Measurements from ENCODE around the gene TRIAP1.

Gene TRIAP1

DNA sequence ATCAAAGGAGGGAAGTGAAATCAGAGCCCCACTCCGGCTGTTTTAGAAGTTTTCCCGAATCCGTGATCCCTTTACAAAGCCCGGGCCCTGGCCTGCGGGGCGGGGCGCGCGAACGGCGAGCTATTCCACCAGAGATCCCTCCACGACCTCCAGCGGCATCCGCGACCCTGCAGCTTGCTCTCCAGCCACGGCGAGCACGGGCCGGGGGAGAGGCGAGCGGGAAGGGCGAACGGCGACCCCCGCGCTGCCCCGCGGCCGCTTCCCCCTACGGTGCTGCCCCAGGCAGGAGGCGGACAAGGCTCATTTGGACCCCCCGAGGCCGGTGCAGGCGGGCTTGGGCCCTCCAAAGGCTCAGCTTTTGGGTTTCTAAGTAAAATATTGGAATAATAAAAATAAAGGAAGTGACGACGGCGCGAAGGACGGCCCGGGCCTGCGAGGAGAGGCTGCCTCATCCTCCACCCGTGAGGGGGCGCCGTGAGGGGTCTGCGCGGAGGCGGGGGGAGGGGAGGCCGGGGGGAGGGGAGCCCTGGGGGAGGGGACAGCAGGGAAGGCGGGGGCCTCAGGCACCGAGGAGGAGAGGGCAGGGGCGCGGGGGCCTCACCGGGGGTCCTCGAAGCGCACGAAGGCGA lies 22.8 kb upstream of the TRIAP1 start:
- peak overlapping the region; percentile 57 for H3K4me3 ChIP-seq (ENCODE audit: low read length)
- no peak for DNase-seq (ENCODE audit: low read depth)
- TF ChIP-seq, protein P1, sequence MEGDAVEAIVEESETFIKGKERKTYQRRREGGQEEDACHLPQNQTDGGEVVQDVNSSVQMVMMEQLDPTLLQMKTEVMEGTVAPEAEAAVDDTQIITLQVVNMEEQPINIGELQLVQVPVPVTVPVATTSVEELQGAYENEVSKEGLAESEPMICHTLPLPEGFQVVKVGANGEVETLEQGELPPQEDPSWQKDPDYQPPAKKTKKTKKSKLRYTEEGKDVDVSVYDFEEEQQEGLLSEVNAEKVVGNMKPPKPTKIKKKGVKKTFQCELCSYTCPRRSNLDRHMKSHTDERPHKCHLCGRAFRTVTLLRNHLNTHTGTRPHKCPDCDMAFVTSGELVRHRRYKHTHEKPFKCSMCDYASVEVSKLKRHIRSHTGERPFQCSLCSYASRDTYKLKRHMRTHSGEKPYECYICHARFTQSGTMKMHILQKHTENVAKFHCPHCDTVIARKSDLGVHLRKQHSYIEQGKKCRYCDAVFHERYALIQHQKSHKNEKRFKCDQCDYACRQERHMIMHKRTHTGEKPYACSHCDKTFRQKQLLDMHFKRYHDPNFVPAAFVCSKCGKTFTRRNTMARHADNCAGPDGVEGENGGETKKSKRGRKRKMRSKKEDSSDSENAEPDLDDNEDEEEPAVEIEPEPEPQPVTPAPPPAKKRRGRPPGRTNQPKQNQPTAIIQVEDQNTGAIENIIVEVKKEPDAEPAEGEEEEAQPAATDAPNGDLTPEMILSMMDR (IDR thresholded peaks at IDR 0.05; ENCODE audit: insufficient read depth, low read depth, low read length, missing control alignments), result no peak

DNA sequence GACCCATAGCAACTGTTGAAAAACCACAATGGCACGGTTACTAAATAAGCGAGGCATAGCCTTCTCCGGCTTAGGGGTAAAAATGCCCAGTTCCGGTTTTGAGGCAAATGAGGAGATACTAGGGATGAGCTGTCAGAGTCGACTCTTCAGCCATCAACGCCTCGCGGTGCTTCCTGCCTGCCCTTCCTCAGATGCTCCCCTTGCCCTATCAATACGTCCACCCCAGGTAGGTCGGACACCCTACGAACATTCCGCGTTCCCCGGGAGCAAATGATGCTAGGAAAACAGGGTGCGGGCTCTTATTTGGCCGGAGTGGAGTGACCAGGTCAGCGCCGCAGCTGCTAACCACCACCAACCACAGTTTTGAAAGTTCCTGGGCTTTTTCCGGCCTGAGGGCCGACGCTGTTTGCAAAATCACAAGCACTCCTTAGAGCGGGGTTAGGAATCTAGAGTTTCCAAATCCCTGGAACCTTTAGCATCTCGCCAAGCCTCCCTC lies 22.2 kb upstream of the TRIAP1 start:
- TF ChIP-seq, protein P1 (IDR thresholded peaks at IDR 0.05; ENCODE audit: insufficient read depth, low read depth, low read length, missing control alignments), result no peak
- peak; percentile 40 for DNase-seq (ENCODE audit: low read depth)

DNA sequence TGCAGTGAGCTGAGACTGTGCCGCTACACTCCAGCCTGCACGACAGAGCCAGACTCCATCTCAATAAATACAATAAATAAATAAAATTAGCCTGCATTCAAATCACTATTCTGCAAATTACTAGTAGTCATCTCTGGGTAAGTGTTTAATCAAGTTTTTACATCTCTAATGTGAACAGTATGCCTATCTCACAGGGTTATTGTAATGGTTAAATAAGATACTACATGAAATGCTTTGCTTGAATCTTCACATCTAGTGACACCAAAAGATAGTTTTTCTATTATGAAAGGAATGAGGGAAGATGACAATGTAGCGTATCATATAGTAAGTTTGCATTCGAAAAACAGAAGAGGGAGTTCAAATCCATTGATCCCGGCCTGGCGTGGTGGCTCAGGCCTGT lies 21.3 kb upstream of the TRIAP1 start:
- TF ChIP-seq, protein P1 (IDR thresholded peaks at IDR 0.05; ENCODE audit: insufficient read depth, low read depth, low read length, missing control alignments), result no peak
- no peak for DNase-seq (ENCODE audit: low read depth)

More for the DNA sequence above, 22.2 kb upstream of the TRIAP1 start:
- H3K4me3 ChIP-seq (ENCODE audit: low read length), result peak overlapping the region; percentile 57

DNA sequence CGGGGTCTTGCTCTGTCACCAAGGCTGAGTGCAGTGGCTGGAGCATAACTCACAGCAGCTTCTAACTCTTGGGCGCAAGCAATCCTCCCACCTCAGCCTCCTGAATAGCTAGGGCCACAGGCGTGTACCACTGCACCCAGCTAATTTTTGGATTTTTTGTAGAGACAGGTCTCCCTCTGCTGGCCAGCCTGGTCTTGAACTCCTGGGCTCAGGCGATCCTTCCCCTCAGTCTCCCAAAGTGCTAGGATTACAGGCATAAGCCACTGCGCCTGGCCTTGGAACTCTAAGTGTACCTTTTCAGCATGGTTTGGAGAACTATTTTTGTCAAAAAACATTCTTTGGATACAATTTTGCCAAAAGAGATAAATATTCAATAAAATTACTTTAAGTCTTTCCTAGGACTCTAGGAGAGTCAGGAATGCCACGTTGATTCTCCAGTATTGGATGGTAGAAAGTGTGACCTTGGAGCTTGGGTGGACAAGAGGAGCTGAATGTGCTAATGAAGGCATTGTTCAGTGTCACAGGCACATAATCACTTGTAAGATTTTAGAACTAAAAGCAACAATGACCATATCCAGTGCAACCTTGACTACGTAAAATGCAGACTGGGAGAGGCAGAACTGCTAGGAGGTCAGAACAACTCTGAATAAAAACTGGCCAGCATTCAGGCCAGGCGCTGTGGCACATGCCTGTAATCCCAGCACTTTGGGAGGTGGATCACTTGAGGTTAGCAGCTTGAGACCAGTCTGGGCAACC lies 20.6 kb upstream of the TRIAP1 start:
- TF ChIP-seq, protein P1 (IDR thresholded peaks at IDR 0.05; ENCODE audit: insufficient read depth, low read depth, low read length, missing control alignments), result peak; percentile 69
- no peak overlapping the region for H3K4me3 ChIP-seq (ENCODE audit: low read length)
- peak; percentile 62 for DNase-seq (ENCODE audit: low read depth)

More for the DNA sequence above, 21.3 kb upstream of the TRIAP1 start:
- H3K4me3 ChIP-seq (ENCODE audit: low read length), result no peak overlapping the region

DNA sequence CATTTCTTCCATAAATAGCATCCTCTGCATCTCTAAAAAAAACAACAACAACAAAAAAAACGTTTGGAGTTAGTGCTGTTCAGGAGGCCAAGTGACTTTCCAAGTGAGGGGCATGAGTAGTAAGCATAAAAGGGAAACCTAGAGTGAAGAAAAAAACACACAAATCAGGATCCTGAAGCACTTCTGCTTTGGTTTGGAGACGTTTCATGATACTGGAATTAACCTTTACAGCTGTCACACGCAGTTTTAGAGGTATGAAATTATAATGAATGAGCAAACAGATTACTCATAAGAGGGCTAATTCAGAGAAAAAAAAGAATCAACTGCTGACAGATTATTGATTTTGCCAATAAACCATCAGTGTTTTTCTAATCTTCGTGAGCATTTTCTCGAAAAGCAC lies 19.6 kb upstream of the TRIAP1 start:
- TF ChIP-seq, protein P1 (IDR thresholded peaks at IDR 0.05; ENCODE audit: insufficient read depth, low read depth, low read length, missing control alignments), result no peak
- no peak for DNase-seq (ENCODE audit: low read depth)
- H3K4me3 ChIP-seq (ENCODE audit: low read length), result no peak overlapping the region

DNA sequence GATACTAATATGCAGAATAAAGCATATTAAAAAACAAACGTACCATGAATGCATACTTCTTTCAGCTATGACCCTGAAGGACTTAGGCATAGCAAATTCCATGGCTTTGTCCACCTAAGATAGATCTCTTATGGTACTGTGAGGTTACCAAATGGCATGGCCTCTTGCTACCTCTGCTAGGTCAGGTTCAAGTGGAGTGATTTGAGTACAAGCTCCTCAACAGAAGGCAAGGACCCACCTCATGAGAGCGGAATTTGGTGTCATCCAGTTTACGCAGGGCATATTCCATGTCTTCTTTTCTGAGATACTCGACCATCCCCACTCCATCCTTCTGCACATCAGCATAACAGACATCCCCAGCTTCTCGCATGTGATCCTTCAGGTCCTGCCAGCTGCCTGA lies 17.5 kb upstream of the TRIAP1 start:
- DNase-seq (ENCODE audit: low read depth), result no peak
- no peak overlapping the region for H3K4me3 ChIP-seq (ENCODE audit: low read length)
- TF ChIP-seq, protein P1 (IDR thresholded peaks at IDR 0.05; ENCODE audit: insufficient read depth, low read depth, low read length, missing control alignments), result no peak

Measured in epithelial cell of esophagus (primary cell).